Stomach (tissue), 4 donors: ENCODE results near the gene STK39.

Source experiments
- EP300 ChIP-seq: sonication (generic); formaldehyde crosslinking; IDR thresholded peaks from one replicate; pipeline ENCODE4 v1.6.1; 2017; ENCODE audit warnings: antibody characterized with exemption
- POLR2A ChIP-seq, 4 donors: fragments of 450-650 bp; IDR thresholded peaks; one replicate each; pipeline ENCODE4 v1.6.1; 2016; ENCODE audit warnings: antibody characterized with exemption in 4 of 4, control low read depth in 2 of 4, mild to moderate bottlenecking in 1 of 4, moderate library complexity in 1 of 4
- POLR2AphosphoS5 ChIP-seq, 3 donors: sonication (generic); formaldehyde crosslinking; IDR thresholded peaks; one replicate each; pipeline ENCODE4 v1.6.1; 2016; ENCODE audit warnings: antibody characterized with exemption in 3 of 3
- TF ChIP-seq, protein P1 (sequence below), 7 experiments: fragments of 450-650 bp in 4 of 7; fragments of 200-600 bp in 3 of 7; sonication (generic) in 3 of 7; IDR thresholded peaks; one replicate each; pipeline ENCODE4 v1.5.1; 2016 to 2019; ENCODE audit warnings: antibody characterized with exemption in 7 of 7, control low read depth in 2 of 7, mild to moderate bottlenecking in 1 of 7

DNA sequence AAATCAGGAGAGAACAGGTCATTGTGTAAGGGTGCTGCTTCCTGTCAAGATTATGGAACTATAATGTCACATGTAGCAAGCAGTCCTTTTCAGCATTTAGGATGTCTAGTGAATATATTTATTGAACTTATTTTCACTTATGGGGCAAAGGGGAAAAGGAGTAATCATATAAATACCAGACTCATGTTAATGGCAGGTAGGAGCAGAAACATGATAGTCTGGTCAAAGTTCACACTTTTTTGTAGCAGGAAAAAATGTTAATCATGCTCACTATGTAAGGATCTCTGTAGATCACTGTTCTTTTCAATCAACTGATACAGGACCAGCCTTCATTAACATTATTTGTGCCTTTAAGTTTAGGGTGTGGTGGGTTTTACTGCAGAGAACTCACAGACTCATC is 219.0 kb downstream of the STK39 start:
- TF ChIP-seq, protein P1, sequence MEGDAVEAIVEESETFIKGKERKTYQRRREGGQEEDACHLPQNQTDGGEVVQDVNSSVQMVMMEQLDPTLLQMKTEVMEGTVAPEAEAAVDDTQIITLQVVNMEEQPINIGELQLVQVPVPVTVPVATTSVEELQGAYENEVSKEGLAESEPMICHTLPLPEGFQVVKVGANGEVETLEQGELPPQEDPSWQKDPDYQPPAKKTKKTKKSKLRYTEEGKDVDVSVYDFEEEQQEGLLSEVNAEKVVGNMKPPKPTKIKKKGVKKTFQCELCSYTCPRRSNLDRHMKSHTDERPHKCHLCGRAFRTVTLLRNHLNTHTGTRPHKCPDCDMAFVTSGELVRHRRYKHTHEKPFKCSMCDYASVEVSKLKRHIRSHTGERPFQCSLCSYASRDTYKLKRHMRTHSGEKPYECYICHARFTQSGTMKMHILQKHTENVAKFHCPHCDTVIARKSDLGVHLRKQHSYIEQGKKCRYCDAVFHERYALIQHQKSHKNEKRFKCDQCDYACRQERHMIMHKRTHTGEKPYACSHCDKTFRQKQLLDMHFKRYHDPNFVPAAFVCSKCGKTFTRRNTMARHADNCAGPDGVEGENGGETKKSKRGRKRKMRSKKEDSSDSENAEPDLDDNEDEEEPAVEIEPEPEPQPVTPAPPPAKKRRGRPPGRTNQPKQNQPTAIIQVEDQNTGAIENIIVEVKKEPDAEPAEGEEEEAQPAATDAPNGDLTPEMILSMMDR (IDR thresholded peaks at IDR 0.05): no peak
- TF ChIP-seq POLR2AphosphoS5 (IDR thresholded peaks at IDR 0.05) (no peak), POLR2A (IDR thresholded peaks at IDR 0.05) (no peak), EP300 (no peak)
